Fibroblast of skin of right biceps (primary cell): ENCODE results near the gene HERC3.

ENCODE experiments used
- DNase-seq: peaks from one replicate; pipeline ENCODE4 v3.0.0-alpha.2; 2013

The HERC3 gene

GRCh38 chr4:88752076-88752463, 159.8 kb downstream of the HERC3 start:
- no peak for DNase-seq

- no peak for DNase-seq
Observed at GRCh38 chr4:88752754-88753153, 160.5 kb downstream of the HERC3 start.

GRCh38 chr4:88753658-88754571, 161.6 kb downstream of the HERC3 start:
- no peak for DNase-seq

- DNase-seq: no peak
Observed at GRCh38 chr4:88754796-88755195, 162.5 kb downstream of the HERC3 start.

- no peak for DNase-seq
Observed at GRCh38 chr4:88755454-88755853, 163.2 kb downstream of the HERC3 start.

- no peak for DNase-seq
Observed at GRCh38 chr4:88756149-88756548, 163.9 kb downstream of the HERC3 start.

GRCh38 chr4:88757067-88757466, 164.8 kb downstream of the HERC3 start:
- peak; percentile 36 for DNase-seq

GRCh38 chr4:88757776-88758175, 165.5 kb downstream of the HERC3 start:
- no peak for DNase-seq
